ENCODE results near the gene LMNA.

DNA sequence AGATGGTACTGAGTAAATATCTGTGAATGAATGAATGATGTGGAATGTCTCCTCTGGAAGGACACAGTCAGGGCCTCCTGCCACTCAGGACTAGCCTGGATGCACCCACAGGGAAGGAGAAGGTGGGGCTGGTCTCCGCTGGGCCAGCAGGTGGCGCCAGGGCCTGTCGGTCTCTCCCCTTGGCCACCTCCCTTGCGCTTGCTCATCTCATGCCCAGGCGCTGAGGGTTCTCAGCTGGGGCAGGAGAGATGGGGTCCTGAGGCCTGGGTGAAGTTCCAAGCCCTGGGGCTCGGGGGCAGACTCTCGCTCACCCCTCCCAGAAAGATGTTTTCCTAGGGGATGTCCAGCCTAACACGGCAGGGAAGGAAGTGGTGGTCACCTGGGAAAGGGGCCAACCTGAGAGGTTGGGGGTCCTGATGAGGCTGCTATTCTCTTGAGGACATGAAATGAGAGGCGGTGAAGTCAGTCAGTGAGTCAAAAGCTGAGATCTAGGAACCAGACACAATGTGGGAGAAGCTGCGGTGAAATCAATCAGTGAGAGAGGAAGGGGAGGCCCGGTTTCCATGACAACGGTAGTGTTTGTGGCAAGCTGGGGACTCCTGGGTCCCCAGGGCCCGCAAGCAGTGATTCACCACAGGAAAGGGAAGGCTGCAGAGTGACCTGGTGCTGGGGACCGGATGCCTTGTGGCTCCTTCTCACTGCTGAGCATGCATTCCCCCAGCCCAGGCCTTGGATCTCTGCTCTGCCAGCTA lies 17.7 kb upstream of the LMNA start:
- TF ChIP-seq, protein P1, sequence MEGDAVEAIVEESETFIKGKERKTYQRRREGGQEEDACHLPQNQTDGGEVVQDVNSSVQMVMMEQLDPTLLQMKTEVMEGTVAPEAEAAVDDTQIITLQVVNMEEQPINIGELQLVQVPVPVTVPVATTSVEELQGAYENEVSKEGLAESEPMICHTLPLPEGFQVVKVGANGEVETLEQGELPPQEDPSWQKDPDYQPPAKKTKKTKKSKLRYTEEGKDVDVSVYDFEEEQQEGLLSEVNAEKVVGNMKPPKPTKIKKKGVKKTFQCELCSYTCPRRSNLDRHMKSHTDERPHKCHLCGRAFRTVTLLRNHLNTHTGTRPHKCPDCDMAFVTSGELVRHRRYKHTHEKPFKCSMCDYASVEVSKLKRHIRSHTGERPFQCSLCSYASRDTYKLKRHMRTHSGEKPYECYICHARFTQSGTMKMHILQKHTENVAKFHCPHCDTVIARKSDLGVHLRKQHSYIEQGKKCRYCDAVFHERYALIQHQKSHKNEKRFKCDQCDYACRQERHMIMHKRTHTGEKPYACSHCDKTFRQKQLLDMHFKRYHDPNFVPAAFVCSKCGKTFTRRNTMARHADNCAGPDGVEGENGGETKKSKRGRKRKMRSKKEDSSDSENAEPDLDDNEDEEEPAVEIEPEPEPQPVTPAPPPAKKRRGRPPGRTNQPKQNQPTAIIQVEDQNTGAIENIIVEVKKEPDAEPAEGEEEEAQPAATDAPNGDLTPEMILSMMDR (conservative IDR thresholded peaks at IDR 0.05 in 1 of 2, IDR thresholded peaks at IDR 0.05 in 1 of 2; ENCODE audit: extremely low read depth in 1 of 2, insufficient read depth in 1 of 2, low read depth in 1 of 2, low read length in 2 of 2) = peak; percentile 96 to 100
- no peak for TF ChIP-seq EZH2 (IDR thresholded peaks at IDR 0.05; ENCODE audit: borderline replicate concordance, low read length)

Data from mammary epithelial cell (primary cell).